Right forelimb (tissue), 1 donor: ENCODE results near the gene ABLIM2.
A peak's percentile ranks its signal among the peaks of the same experiment; 100 is the strongest.

Experiments
- DNase-seq: peaks from one replicate; pipeline ENCODE4 v3.0.0-alpha.2; 2018

ABLIM2 gene

DNA sequence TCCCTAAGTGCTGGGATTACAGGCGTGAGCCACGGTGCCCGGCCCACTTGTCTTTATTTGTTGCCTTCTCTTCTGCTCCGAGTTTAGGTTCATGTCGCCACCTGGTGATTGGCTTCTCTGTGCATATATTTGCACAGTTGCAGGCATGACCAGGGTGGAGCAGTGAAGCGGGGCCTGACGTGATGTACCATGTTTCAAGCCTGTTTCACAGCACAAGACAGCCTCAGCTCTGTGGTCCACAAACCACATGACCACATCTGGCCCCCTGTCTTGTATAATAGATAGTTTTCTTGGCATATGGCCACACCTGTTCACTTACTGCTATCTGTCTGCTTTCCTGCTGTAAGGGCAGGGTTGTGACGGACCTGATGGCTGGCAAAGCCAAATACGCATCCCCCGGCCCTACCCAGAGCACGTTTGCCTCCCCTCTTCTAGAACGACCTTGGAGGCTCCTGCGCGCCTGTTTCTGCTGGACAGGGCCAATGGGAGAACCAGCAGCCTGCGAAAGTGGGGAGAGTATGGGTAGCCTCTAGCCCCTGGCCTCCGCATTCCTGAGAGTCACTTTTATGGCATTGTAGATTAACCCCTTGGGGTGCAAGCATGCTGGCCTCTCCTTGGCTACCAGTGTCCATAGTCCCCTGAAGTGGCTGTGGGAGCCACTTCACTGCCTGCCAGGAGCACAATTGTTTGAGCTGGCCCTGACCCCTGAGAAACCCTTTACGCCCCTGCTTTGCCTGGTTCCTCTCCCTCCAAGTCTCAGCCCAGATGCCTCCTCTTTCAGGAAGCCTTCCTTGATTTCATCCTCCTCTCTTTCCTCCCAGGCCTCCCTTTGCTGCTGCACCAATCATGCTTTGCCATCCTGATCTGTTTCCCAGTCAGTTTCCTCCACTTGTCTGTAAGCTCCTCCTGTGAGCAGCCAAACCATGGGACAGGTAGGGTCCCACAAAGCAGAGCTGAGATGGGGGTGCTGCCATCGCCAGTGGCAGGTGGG is 34.4 kb upstream of the ABLIM2 start:
- no peak for DNase-seq

DNA sequence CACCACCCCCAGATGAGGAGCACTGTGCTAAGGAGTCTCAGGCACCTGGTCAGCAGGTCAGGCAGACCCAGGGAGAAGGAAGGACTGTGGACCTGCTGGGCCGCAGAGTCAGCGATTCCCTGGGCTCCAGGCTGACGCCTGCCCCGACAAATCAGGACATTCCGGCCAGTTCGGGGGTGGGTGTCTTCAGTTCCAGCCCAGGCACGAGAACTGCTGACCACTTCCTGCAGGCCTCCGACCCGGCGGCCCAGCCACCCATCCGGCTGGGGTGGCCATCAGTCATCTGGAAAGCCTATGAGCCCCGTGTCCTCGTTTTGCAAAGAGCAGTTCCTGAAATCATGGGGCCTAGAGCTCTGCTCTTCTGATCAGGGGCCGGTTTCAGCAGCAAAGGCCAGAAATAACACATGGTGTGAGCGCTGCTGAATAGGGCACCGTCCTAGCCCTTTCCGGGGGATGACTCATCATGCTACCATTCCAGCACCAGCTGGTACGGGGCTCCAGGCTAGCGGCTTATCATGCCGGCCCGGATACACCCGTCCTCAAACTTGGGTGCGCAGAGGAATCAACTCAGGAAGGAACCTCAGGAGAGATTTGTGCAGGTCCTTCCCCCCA is 32.6 kb upstream of the ABLIM2 start:
- no peak for DNase-seq

DNA sequence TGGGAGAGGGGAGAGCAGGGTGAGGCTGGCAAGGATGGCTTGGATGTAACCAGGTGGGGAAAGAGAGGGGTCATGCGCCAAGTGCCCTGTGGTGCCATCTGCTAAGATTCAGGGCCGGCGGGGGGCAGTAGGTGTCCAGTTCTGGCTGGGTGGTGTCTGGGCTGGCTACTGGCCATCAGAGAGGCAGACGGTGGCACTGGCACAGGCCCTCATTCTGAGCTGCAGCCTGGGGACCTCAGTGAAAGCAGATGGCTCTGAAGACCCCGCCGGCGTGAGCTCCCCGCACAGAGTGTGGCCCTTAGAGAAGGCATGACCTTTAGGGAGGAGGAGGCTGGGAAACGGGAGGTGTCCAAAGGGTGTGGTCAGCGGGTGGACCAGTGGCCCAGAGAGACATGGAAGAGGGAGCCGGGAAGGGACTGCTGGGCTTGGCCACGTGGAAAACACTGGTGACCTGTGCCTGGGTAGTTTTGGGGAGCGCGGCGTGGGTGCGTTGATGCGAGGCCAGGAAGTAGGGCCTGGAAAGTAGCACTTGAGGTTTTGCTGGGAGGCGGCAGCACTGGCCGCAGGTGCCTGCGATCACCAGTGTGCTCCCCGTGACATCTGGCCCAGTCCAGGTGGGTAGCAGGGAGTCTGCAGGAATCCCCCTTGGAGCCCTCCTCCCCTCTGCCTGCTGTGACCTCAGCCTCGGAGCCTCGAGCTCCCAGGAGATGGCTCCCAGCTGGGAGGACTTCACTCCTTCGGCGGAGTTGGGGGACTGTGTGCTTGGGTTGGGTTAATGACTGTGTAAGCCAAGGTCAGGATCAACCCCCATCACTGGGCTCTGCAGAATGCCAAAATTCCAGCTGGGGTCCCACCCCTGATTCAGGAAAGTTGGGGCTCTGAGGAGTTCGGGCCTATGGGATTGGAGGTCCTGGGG is 31.2 kb upstream of the ABLIM2 start:
- DNase-seq: no peak

DNA sequence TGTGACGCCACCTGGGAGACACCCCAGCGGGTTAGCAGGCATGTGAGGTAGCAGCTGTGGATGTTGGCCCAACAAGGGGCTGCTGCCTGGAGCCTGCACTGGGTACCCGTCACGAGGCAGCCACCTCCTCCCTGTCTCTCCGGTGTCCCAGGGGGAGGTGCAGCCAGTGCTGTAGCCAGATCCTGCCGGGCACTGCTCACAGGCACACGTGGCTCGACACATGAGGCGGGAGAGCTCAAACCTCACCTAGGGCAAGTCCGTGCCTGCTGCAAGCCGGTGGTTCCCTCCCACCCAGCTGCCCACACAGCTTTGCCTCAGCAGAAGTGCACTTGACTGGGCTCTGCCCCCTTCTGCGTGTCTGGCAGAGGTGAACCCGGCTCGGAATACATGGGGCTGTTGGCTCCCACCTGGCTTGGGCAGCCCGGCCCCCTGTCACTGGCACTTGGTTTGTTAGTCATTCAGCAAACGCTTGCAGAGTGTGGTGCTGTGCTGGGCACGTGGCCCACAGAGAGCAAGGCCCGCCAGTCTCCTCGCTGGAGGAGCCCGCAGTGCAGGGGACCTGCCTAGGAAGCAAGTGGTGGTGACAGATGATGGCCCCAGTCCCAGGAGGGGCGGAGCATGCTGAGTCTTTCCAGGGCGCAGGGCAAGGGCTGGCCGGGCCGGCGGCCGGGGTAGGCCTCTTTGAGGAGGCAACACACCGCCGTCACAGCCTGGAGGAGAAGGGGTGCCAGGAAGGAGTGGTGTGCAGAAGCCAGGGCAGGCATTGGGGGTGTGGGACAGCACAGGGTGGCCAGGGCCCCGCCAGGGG is 30.3 kb upstream of the ABLIM2 start:
- no peak for DNase-seq

DNA sequence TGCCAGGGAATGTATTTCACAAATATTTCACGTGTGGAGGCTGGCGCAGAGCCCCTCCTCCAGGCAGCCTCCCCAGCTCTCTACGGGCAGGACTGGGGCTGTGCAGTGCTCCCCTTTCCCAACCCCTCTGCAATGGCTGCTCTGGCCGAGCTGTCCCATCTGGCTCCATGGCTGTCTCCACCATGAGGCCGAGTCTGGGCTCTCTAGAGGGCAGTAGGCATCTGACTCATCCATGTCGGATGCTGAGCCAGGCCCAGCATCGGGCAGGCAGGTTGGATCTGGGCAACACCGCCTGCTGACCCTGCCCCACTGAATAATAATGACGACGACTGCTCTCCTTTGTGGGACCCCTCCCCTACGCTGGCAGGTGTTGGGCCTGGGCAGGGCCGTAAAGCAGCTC is 29.5 kb upstream of the ABLIM2 start:
- DNase-seq: no peak

DNA sequence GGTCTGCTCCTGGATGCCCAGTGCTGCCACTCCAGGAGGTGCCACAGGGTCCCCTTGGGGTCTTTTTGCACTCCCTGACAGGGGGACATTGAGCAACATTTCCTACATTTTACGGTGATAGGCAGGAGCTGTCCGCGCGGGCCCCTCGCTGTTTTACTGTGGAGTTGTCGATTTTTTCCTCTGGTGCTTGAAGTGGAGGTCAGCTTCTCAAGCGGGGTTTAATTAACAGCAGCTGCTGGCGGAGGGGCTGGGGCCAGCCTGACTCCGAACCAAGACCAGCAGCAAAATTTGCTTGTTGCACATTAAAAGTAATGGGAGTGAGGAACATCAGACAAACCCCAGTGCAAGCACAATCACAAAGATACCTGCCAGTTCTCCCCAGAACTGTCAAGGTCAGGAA is 27.3 kb upstream of the ABLIM2 start:
- DNase-seq: no peak

DNA sequence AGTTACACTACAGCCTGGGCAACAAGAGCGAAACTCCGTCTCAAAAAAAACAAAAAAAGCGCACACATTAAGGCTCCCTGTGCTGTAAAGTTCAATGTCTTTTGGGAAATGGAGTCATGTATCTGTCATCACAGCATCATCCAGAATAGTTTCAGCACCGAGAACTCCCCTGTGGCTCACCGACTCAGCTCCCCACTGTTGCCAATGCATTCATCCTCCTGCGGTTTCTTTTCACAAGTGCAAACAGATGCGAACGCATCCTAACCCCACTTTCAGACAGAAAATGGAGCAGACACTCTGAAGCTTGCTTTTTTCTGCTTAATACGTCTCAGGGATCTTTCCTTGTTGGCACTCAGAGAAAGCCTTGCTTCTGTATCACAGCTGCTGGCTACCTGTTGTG is 26.7 kb upstream of the ABLIM2 start:
- DNase-seq: no peak

DNA sequence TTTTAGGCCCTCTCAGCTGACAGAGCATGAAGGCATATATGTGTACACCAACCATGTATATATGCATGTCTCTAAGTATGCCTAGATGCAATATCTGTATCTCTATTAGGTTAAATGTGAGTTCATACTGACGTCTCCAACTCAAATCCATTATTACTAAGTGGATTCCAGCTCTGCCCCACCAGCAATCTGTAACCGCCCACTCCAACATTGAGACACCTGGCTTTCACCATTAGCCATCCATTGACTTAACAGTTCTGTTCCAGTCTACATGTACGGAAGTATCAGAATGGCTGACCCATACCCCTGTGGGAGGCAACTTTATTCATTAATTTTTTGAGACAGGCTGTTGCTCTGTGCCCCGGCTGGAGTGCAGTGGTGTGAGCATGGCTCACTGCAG is 25.4 kb upstream of the ABLIM2 start:
- DNase-seq: no peak

DNA sequence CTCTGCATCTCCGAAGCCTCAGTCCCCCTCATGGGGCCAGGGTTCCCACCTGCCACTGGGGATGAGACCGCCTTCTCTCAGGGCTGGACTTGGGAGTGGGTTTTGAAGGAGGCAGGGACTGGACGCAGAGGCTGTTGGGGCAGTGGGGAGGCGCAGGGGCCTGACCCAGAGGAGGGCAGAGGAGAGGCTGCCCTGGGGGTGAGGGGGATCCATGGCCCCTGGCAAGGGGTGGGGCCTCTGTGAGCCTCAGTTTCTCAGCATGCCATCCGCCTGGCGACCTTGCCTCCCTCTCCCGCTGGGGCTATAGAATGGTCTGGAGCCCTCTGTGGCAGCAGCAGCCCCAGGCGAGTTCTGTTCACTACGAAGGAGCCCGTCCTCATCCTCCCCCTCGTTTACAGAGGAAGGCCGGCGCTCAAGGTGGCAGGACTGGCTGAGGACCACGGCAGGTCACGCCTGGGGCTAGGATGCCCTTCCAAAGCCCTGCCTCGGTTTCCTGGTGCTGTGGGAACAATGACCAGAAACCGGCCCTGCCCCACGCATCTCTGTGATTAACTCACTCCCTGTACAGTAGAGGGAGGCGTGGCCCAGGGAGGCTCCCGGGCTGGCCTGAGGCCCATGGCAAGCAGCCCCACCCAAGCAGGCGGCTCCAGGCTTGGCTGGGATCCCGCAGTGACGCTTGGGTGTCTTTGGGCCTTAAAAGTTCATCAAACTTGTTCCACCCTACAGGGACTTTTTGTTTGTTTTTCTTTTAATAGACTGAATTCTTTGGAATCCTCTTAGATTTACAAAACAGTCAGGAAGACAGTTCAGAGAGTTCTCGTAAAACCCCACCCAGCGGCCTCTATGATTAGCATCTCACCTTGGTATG is 24.5 kb upstream of the ABLIM2 start:
- peak; percentile 67 for DNase-seq

DNA sequence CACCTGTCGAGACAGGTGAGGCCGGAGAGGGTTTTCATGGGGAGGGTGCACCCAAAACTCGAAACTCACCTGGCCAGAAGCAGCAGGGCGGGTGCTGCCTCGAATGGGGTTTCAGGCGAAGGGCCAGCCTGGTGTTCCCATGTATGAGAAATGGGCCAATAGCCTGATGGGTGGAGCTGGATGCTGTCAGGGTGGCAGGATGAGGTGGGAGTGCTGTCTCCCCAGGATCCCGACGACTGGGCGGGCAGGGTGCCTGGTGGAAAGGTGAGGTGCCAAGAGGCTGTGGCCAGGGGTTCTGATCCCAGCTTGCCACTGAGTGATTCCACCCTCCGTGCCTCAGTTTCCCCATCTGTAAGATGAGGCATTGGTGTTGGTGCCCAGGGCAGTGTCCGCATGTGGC is 23.7 kb upstream of the ABLIM2 start:
- no peak for DNase-seq

DNA sequence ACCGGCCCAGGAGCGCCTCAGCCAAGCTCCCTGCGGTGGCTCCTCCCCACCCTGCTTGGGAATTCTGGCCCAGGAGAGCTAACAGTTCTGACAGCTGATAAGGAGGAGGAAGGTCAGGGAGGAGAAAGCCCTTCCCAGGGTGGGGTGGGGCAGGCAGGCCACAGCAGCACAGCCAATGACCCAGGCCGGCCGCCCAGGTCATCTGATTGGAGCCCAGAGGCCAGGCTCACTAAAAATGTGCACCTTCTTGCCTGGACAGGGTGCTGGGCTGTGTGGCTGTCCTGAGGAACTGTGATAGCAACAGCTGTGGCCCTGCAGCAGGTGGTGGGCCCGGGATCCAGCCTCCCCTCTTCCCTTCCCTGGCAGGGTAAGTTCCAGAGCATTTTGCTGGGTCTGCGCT is 23.2 kb upstream of the ABLIM2 start:
- no peak for DNase-seq

DNA sequence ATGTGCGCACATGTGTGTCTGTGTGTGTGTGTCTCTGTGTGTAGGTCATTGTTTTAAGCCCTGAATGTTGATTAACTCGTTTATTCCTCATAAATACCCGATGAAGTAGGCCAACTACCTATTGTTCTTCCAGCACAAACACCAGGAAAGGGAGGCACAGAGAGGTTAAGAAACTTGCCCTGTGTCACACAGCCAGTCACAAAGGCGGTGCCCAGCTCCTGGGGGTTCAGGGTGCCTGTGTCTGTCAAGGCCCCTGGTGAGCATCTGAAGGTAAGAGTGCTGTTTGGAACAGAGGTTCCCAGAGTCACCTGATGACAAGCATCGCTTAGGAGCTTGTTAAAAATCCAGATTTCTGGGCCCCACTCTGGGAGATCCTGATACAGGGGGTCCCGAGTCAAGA is 22.5 kb upstream of the ABLIM2 start:
- DNase-seq: no peak

DNA sequence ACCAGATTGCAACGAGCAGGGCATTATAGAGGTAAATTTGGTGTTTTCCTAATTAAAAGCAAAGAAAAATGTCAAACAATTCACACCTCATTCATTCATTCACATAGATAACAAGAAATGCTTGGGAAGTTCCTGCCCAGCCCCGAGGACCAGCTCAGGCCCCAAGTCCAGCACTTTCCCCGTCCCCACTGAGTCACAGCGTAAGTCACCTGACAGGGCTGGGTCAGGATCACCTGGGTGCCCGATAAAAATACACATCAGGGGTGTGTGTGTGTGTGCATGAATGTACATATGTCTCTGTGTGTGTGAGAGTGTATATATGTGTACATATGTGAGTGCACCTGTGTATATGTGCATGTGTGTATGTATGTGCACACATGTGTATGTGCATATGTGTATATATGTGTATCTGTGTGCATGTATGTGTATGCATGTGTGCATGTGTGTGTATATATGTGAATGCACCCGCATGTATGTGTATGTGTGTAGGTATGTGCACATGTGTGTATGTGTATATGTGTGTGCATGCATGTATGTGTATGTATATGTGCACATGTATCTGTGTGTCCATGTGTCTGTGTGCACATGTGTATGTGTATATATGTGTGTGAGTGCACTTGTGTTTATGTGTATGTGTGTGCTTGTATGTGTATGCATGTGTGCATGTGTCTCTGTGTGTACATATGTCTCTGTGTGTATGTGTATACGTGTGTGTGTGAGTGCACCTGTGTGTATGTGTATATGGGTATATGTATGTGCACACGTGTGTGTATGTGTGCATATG is 21.9 kb upstream of the ABLIM2 start:
- DNase-seq: no peak

DNA sequence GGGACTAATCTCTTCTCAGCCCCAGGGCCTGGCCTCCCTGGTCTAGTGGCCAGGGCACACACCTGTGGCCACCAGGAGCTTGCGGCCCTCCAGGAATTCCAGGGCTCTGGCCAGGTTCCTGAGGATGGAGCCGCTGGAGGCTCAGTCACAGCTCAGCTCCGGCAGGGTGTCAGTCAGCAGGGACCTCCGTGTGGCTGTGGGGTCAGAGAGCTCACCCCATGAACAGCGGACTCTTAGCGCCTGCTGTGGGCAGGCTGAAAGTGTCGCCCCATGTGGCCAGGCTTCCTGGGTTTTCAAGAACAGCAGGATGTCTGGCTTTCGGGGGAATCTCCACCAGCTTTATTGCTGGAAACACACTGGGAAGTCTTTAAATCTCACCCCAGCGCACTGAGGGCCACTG is 21.2 kb upstream of the ABLIM2 start:
- no peak for DNase-seq

DNA sequence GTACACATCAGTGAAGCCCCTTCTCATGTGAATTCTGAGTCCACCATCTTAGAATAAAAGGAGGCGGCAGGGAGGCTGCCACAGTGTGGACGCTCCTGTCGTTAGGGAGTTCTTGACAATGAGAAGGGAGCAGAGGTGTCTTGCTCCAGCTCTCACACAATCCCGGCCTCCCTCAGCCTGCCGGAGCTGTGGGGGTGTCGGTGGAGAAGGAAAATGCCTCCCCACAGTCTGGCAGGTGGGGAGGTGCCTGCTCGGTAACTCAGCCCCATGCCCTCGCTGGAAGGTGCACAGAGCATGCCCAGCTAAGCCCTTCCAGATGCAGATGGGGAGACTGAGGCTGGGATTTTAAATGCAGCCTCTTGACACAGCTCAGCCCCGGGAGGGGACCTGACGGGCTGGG is 20.5 kb upstream of the ABLIM2 start:
- DNase-seq: no peak

DNA sequence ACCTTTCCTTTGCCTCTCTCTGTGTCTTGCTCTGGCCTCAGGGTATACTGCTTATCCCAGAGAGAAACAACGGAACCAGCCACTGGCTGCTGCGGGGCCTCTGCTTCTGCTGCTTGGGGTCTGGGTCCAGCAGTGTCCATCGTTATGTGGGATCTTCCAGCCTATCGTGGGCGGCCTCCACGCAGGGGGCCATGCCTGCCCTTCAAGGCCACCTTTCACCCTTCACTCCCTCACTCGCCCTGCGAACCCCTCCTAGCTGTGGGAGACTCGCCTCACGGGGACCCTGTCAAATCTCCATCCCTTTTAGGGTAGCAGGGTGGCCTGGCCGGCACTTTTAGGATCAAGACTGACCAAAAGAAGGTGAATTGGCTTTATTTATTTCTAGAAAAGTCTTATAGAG is 19.3 kb upstream of the ABLIM2 start:
- no peak for DNase-seq

DNA sequence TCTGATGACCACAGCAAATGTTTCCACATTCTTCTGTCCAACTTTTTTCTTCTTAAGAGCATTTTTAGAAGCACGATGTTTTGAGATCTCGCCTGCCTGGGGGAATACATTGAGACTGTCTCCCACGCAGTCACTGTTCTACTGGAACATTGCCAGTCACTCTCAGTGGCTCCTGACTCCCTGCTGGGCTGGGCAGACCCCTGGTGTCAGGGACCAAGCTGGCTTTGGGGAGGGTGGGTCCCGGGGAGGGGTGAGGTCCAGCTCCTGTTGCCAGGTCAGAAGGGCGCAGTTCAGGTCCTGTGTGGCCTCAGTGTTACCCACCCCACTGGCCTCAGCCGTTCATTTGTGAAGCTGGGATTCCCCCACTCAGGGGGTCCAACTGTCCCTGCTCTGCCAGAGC is 18.9 kb upstream of the ABLIM2 start:
- DNase-seq: no peak

DNA sequence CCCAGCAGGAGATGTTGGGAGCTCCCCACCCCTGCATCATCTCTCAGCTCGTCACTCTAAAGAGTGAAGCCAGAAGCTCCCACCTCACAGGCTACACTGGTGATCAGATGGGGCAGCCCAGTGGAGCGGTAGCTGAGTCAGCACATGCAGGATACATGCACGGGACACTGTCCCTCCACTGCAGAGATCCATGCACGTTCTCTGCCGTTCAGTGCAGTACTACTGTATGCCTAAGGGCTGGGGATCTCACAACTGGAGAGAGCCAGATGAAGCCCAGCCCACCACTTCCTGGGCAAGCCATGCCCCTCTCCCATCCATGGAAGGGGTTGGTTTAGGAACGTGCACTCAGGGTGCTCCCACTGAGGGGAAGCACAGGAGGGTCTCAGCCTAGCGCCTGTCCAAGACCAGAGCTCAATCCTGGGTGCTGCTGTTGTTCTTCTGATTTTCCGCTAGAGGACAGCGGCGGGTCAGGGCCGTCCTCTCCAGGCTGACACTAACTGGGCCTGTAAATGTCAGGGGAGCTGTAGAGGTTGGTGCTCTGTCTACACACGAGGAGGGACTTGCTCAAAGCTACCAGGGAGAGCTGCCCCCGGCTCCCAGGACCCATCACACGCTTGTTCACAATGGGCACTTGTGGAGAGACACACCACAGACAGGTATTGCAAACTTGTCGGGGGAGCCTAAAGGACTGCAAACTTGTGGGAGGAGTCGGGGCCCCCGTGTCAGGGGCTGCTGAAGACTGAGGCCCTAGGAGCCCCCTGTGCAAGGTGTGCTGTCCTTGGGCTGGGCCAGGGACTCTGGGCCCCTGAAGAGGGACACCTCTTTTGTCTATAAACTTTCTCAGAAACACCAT is 18.2 kb upstream of the ABLIM2 start:
- no peak for DNase-seq

DNA sequence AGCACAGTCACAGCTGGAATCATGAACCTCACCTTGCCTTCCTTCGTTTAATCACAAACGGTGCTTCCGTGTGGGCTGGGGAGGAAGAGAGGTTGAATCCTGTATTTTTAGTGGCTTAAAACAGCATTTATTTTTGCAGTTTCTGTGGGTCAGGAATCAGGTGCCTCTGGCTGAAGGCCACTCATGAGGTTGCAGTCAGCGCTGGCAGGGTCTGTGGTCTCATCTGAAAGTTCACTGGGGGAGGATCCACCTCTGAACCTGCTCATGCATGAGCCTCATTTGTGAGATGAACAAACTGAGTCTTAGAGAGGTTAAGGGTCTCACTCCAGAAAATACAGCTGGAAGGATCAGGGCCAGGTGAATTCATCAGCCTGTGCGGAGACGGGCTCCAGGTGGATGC is 17.1 kb upstream of the ABLIM2 start:
- DNase-seq: no peak

DNA sequence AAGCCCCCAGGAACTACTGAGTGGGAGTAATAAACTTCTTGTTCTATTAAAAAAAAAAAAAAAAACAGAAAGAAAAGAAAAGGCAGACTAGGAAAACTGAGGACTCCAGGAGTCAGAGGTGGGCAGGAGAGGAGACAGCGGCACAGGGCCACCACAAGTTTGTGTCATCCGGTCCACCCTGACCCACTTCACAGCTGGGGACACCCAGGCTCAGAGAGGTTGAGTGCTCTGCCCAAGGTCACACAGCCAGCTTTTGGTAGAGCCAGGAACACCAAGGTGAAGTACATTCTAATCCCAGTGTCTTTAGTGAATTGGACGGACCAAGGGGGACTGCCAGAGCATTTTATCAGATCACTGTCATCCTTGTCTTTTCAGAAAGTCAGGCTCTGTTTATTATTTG is 16.4 kb upstream of the ABLIM2 start:
- no peak for DNase-seq
